Measurements from ENCODE around the gene TAF3. TPM values are rescaled to one million over a fixed set of nuclear protein-coding genes. Genes with fewer than 3 reads are reported as not detected.

TAF3 gene
- total and polyA plus RNA-seq, 8 donors = 2.3 to 13.4 (median 6.5) TPM

- Histone ChIP-seq H3K9me3 (no peaks in the 10 kb centered on the region), H3K4me1 (peaks cover 51 to 86% (median 72%) of the 10 kb centered on the region in 4 donors), H3K4me3 (no peak overlapping the region), H3K27me3 (peaks cover 82 to 100% (median 100%) of the 10 kb centered on the region in 3 donors), H3K27ac (no peak overlapping the region), H3K36me3 (no peaks in the 10 kb centered on the region)
- DNase-seq = no peak
- intact Hi-C loops (cut with DNase I; ENCODE audit: low total_unique reads) = no loop called here
- 5 to 9% (median 6%) methylated on average over 23 to 30 of the region's 30 CpGs for WGBS, 5 donors
- TF ChIP-seq CTCF (IDR thresholded peaks at IDR 0.05) (no peak), POLR2A (IDR thresholded peaks at IDR 0.05) (no peak), POLR2AphosphoS5 (IDR thresholded peaks at IDR 0.05) (no peak), EP300 (IDR thresholded peaks at IDR 0.05) (no peak)
Measured at GRCh38 chr10:8047452-8048280, 229.4 kb downstream of the TAF3 start.

- TF ChIP-seq POLR2AphosphoS5 (IDR thresholded peaks at IDR 0.05) = no peak
- no peak for TF ChIP-seq CTCF (IDR thresholded peaks at IDR 0.05)
- TF ChIP-seq EP300 (IDR thresholded peaks at IDR 0.05) = no peak
- no peak for TF ChIP-seq POLR2A (IDR thresholded peaks at IDR 0.05)
- peak in 1 of 2 donors; percentile 27 for DNase-seq
- intact Hi-C loops (cut with DNase I; ENCODE audit: low total_unique reads) = no loop called here
- Histone ChIP-seq H3K27me3 (peaks cover 86 to 100% (median 100%) of the 10 kb centered on the region in 3 donors), H3K27ac (no peak overlapping the region), H3K36me3 (no peaks in the 10 kb centered on the region), H3K4me1 (peaks cover 51 to 86% (median 73%) of the 10 kb centered on the region in 4 donors), H3K4me3 (no peak overlapping the region), H3K9me3 (no peaks in the 10 kb centered on the region)
- WGBS, 5 donors = 3 to 9% (median 6%) methylated on average over 22 to 29 of the region's 29 CpGs
Measured at GRCh38 chr10:8048281-8049008, 230.1 kb downstream of the TAF3 start.

- peak overlapping the region; percentile 34 to 63 (median 46) for H3K4me3 ChIP-seq
- peaks cover 79 to 100% (median 100%) of the 10 kb centered on the region in 3 donors for H3K27me3 ChIP-seq
- H3K9me3 ChIP-seq = no peaks in the 10 kb centered on the region
- 2 to 5% (median 4%) methylated on average over 43 to 51 of the region's 51 CpGs for WGBS, 5 donors
- no peak for TF ChIP-seq POLR2A (IDR thresholded peaks at IDR 0.05)
- no peaks in the 10 kb centered on the region for H3K36me3 ChIP-seq
- H3K4me1 ChIP-seq = peaks cover 58 to 86% (median 74%) of the 10 kb centered on the region in 4 donors
- no peak for DNase-seq
- H3K27ac ChIP-seq = no peak overlapping the region
- intact Hi-C loops (cut with DNase I; ENCODE audit: low total_unique reads) = no loop called here
Measured at GRCh38 chr10:8049045-8049864, 230.9 kb downstream of the TAF3 start.

GRCh38 chr10:8049865-8050555 is 231.7 kb downstream of the TAF3 start:
- Histone ChIP-seq H3K27me3 (peaks cover 75 to 100% (median 100%) of the 10 kb centered on the region in 3 donors), H3K27ac (no peak overlapping the region), H3K36me3 (no peaks in the 10 kb centered on the region), H3K9me3 (no peaks in the 10 kb centered on the region), H3K4me1 (peaks cover 63 to 86% (median 74%) of the 10 kb centered on the region in 4 donors), H3K4me3 (peak overlapping the region; percentile 34 to 63 (median 46))
- intact Hi-C loops (cut with DNase I; ENCODE audit: low total_unique reads) = no loop called here
- no peak for TF ChIP-seq CTCF (IDR thresholded peaks at IDR 0.05)
- TF ChIP-seq EP300 (IDR thresholded peaks at IDR 0.05) = no peak
- no peak for TF ChIP-seq POLR2A (IDR thresholded peaks at IDR 0.05)
- no peak for TF ChIP-seq POLR2AphosphoS5 (IDR thresholded peaks at IDR 0.05)
- DNase-seq = peak in 1 of 2 donors; percentile 31
- 1 to 5% (median 4%) methylated on average over 39 to 68 of the region's 68 CpGs for WGBS, 5 donors

Measured in stomach (tissue), 9 donors.